Nephron progenitor cell (in vitro differentiated cells): ENCODE data around the gene KIAA1217.

Source experiments
- DNase-seq: peaks from one replicate; pipeline ENCODE4 v3.0.0; 2021
- H3K27ac Mint-ChIP-seq: 2 replicates; pipeline ENCODE4 v1.8.0; 2021; ENCODE audit warnings: mild to moderate bottlenecking, moderate library complexity, mixed read lengths
- H3K27me3 Mint-ChIP-seq: 2 replicates; pipeline ENCODE4 v1.8.0; 2021; ENCODE audit warnings: mild to moderate bottlenecking, low read depth, mixed read lengths; ENCODE audit not compliant: poor library complexity
- H3K36me3 Mint-ChIP-seq: 2 replicates; pipeline ENCODE4 v1.8.0; 2021; ENCODE audit warnings: low read depth, mixed read lengths
- H3K4me1 Mint-ChIP-seq: 2 replicates; pipeline ENCODE4 v1.8.0; 2021; ENCODE audit warnings: mixed read lengths
- H3K4me3 Mint-ChIP-seq: 2 replicates; pipeline ENCODE4 v1.8.0; 2021; ENCODE audit warnings: mild to moderate bottlenecking, moderate library complexity, mixed read lengths
- H3K9me3 Mint-ChIP-seq: 2 replicates; pipeline ENCODE4 v1.8.0; 2021; ENCODE audit warnings: mild to moderate bottlenecking, moderate library complexity, mixed read lengths
- CTCF ChIP-seq: fragments of 200-600 bp; sonication (generic); IDR thresholded peaks from 2 replicates; pipeline ENCODE4 v1.5.0; 2021; ENCODE audit warnings: antibody characterized with exemption

Gene KIAA1217

GRCh38 chr10:24556750-24557742, 348.1 kb downstream of the KIAA1217 start:
- peaks cover 18% of the 10 kb centered on the region for H3K27me3 Mint-ChIP-seq
- H3K27ac Mint-ChIP-seq, result no peak overlapping the region
- H3K9me3 Mint-ChIP-seq, result no peaks in the 10 kb centered on the region
- H3K36me3 Mint-ChIP-seq, result no peaks in the 10 kb centered on the region
- H3K4me1 Mint-ChIP-seq, result peaks cover 45% of the 10 kb centered on the region
- DNase-seq, result peak; percentile 51
- H3K4me3 Mint-ChIP-seq, result no peak overlapping the region
- TF ChIP-seq CTCF, result peak; percentile 78

- H3K4me3 Mint-ChIP-seq, result peak overlapping the region; percentile 20
- H3K9me3 Mint-ChIP-seq, result peaks cover 7% of the 10 kb centered on the region
- H3K36me3 Mint-ChIP-seq, result no peaks in the 10 kb centered on the region
- peak overlapping the region; percentile 90 for H3K27ac Mint-ChIP-seq
- H3K27me3 Mint-ChIP-seq, result peaks cover 6% of the 10 kb centered on the region
- DNase-seq, result no peak
- TF ChIP-seq CTCF, result no peak
- H3K4me1 Mint-ChIP-seq, result peaks cover 38% of the 10 kb centered on the region
Measured at GRCh38 chr10:24561453-24561852, 352.5 kb downstream of the KIAA1217 start.

GRCh38 chr10:24568042-24568441, 359.1 kb downstream of the KIAA1217 start:
- H3K4me1 Mint-ChIP-seq, result no peaks in the 10 kb centered on the region
- no peak for DNase-seq

GRCh38 chr10:24569330-24569796, 360.4 kb downstream of the KIAA1217 start:
- Mint-ChIP-seq H3K9me3 (peaks cover 3% of the 10 kb centered on the region), H3K27me3 (no peaks in the 10 kb centered on the region), H3K36me3 (no peaks in the 10 kb centered on the region), H3K27ac (no peak overlapping the region), H3K4me1 (no peaks in the 10 kb centered on the region), H3K4me3 (no peak overlapping the region)
- TF ChIP-seq CTCF, result no peak
- no peak for DNase-seq

More at GRCh38 chr10:24568042-24568441, 359.1 kb downstream of the KIAA1217 start:
- Mint-ChIP-seq H3K9me3 (peaks cover 7% of the 10 kb centered on the region), H3K27ac (no peak overlapping the region), H3K36me3 (no peaks in the 10 kb centered on the region), H3K4me3 (no peak overlapping the region), H3K27me3 (peaks cover under 1% of the 10 kb centered on the region)
- TF ChIP-seq CTCF, result no peak

- no peak for DNase-seq
- no peak for TF ChIP-seq CTCF
- no peaks in the 10 kb centered on the region for H3K36me3 Mint-ChIP-seq
- peak overlapping the region; percentile 60 for H3K27ac Mint-ChIP-seq
- no peaks in the 10 kb centered on the region for H3K9me3 Mint-ChIP-seq
- H3K4me1 Mint-ChIP-seq, result no peaks in the 10 kb centered on the region
- H3K4me3 Mint-ChIP-seq, result no peak overlapping the region
- H3K27me3 Mint-ChIP-seq, result no peaks in the 10 kb centered on the region
Measured at GRCh38 chr10:24569828-24570657, 361.1 kb downstream of the KIAA1217 start.
